Pons (tissue), 1 donor: Measurements from ENCODE around the gene FAM89B.
"Not testable (repeated sequence)": the region's sequence is repeated elsewhere in the genome, so short reads cannot be mapped to it uniquely, and the experiment has no call there.

Source experiments
- DNase-seq: peaks from one replicate; pipeline ENCODE4 v3.0.0-alpha.2; 2016; ENCODE audit warnings: low spot score

FAM89B gene

GRCh38 chr11:65572356-65573051 is at the start of gene FAM89B:
FAM89B (plus strand) TSS chr11:65572538; CDS start chr11:65572670, 132 bp downstream.
- DNase-seq = peak; percentile 84

DNA sequence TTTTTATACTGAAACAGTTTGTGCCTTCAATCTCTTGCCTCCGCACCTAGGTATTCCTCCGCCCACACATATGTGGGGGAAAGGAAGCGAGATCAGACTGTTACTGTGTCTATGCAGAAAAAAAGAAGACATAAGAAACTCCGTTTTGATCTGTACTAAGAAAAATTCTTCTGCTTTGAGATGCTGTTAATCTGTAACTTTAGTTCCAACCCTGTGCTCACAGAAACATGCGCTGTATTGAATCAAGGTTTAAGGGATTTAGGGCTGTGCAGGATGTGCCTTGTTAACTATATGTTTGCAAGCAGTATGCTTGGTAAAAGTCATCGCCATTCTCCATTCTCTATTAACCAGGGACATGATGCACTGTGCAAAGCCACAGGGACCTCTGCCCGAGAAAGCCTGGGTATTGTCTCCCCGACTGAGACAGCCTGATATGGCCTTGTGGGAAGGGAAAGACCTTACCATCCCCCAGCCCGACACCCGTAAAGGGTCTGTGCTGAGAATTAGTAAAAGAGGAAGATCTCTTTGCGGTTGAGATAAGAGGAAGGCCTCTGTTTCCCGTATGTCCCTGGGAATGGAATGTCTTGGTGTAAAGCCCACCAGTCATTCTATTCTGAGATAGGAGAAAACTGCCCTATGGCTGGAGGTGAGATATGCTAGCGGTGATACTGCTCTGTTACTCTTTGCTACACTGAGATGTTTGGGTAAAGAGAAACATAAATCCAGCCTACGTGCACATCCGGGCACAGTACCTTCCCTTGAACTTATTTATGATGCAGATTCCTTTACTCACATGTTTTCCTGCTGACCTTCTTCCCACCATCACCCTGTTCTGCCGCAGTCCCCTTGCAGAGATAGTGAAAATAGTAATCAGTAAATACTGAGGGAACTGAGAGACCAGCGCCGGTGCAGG is 49.4 kb upstream of the FAM89B start:
- DNase-seq = peak; percentile 56

GRCh38 chr11:65523631-65523968 is 48.7 kb upstream of the FAM89B start:
- not testable (repeated sequence) for DNase-seq

- DNase-seq = peak; percentile 60
Observed at GRCh38 chr11:65524014-65524740, 48.2 kb upstream of the FAM89B start.

DNA sequence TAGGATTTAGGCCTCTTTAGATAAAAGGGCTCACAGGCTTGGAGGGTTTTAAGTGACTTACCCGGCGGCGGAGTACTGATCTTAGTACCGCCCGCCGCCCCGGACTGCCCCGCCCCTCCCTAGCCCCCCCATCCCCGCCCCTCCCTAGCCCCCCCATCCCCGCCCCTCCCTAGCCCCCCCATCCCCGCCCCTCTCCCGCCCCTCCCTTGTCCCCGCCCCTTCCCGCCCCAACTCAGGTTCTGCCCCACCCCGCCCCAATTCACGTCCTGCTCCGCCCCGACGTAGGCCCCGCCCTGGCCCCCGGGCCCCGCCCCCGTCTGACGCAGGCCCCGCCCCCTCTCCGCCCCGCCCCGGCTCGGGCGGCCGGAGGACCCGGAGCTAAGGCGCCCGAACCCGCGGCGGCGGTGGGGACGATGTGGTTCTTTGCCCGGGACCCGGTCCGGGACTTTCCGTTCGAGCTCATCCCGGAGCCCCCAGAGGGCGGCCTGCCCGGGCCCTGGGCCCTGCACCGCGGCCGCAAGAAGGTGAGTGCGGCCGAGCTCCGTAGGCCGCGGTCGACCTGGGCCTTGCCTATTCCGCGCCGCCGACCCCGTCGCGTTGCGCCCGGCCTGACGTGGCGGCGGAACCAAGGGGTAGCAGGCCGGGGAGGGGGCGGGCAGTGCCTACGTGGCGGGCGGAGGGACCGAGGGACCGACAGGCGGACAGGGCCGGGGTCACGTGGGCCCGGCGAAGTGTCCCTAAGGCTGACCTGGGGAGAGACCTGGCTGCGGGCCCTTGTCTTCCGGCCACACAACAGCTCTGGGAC is 47.4 kb upstream of the FAM89B start, which contains the start of gene SCYL1:
TSS of gene SCYL1 (plus strand) at position 343 of the 805 bp plus-strand sequence. CDS start at position 414, 71 bp downstream.
- peak; percentile 67 for DNase-seq

- DNase-seq = no peak
Observed at GRCh38 chr11:65525546-65526480, 46.5 kb upstream of the FAM89B start.

DNA sequence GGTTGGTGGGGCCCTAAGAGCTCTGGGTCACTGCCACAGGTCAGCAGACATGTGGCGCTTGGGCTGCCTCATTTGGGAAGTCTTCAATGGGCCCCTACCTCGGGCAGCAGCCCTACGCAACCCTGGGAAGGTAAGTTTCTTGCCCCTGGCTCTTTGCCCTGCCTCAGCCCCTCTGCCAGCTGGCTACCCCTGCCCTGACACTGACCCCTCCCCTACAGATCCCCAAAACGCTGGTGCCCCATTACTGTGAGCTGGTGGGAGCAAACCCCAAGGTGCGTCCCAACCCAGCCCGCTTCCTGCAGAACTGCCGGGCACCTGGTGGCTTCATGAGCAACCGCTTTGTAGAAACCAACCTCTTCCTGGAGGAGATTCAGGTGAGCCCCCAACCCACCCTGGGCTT is 45.6 kb upstream of the FAM89B start:
- no peak for DNase-seq

DNA sequence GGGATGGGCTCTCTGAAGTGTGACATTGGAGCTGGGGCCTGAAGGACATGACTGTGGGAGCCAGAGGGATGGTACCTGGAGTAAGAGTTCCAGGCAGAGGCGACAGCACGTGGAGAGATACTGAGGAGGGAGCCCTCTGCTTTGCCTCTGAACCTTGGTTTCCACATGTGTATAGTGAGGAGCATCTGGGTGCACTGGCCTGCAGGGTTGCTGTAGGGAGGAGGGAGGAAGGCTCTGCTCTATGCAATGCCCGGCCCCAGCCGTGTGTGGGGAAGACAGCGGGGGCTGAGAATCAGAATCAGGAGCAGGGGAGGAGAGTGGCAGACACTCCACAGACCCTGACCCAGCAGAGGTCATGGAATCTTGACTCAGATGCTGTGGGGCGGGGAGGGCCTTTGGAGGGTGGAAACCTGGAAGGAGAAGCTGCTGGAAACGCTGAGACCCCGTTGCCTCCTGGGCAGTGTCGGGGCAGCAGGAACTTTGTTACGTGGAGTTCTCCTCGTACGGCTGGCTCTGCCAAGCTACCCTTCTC is 43.5 kb upstream of the FAM89B start:
- no peak for DNase-seq

DNA sequence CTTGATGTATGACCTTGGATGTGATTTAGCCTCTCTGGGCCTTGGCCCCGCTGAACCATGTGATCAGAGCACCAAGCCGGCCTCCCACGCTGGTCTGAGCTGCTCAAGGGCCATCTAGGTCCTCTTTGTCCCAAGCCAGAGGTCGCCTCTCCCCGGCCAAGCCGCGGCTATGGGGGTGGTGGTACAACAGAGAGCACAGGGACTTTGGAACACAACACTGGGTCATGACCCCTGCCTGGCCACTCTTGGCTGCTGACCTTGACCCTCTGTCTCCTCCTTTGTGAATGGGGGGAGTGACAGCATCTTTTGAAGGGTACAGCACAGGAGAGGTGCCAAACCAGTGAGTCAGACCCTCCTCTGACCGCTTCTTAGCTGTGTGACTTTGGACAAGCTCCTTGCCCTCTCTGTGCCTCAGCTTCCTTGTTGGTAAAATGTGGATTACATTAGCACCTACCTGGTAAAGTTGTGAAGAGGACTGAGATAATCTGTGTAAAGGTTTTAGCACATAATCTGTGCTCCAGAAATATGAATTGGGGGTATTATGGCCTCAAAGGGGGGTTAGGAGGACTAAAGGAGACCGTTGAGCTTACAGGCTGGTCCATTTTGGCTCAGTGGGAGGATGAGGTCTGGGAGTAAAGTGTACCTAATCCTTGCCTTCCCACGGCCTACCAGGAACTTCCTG is 42.7 kb upstream of the FAM89B start:
- DNase-seq = no peak

DNA sequence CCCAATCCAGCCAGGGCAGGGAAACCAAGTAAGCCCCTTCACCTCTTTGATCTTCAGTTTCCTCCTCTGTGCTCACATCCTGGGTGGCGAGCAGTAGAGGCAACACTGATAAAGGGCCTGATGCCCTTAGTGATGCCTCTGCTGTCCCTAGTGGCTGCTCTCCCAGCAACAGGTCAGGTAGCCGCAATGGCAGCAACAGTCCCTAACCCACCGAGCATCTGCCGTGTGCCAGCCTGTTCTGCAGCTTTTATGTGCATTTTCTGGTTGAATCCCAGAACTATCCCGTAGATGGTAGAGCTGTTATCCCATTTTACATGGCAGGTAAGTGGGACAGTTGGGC is 42.2 kb upstream of the FAM89B start:
- DNase-seq = no peak

GRCh38 chr11:65532388-65533064 is 39.8 kb upstream of the FAM89B start:
- no peak for DNase-seq

DNA sequence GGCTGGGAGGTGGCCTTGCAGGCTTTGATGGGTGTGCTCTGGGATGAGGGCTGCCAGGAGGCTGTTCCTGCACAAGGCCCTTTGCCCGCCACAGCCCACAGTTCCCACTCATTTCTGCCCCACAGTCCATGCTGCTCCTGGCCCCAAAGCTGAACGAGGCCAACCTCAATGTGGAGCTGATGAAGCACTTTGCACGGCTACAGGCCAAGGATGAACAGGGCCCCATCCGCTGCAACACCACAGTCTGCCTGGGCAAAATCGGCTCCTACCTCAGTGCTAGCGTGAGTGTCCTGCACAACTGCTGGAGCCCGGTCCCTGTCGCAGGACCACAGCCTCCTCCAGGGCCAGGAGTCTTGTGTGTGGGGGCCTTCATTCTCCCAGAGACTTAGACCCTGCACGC is 37.2 kb upstream of the FAM89B start:
- no peak for DNase-seq

DNA sequence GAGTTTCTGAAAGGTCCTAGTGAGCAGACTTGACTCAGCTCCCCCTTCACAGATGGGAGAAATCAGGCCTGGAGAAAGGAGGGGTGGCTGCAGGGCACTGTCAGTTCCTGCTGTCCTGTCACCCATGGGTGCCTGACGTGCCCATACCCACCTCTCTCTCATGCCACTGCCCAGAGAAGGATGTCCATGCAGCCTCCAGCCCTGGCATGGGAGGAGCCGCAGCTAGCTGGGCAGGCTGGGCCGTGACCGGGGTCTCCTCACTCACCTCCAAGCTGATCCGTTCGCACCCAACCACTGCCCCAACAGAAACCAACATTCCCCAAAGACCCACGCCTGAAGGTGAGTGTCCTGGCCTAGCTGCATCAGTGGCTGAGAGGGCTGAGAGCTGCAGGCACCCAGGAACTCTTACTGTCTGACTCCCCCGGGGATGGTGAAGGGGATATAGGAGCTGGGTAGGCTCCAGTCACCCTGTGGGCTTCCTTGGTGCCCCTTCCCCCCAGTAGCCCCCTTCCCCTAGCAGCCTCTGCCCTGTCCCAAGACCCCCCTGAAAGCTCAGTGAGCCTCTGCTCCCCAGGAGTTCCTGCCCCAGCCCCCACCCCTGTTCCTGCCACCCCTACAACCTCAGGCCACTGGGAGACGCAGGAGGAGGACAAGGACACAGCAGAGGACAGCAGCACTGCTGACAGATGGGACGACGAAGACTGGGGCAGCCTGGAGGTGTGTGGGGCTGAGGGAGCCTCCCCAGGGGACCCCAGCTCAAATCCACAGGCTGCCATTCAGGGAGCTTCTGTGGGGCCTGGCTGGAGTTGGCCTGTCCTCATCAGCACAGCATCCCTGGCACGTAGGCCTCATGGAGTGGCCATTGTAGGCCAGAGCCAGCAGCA is 35.7 kb upstream of the FAM89B start:
- no peak for DNase-seq

DNA sequence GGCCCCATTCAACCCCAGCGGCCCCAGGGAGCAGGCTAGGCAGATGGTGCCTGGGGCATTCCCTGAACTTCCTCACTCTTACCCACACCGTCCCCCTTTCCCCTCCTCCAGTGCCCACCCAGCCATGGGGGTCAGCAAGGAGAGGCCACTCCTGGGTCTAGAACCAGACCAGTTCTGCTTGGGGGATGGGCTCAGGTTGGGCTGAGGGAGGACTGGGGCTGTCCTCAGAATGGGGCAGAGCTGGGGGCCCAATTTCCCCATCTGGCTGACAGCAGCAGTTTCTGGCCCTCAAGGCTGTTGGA is 35.1 kb upstream of the FAM89B start:
- no peak for DNase-seq

DNA sequence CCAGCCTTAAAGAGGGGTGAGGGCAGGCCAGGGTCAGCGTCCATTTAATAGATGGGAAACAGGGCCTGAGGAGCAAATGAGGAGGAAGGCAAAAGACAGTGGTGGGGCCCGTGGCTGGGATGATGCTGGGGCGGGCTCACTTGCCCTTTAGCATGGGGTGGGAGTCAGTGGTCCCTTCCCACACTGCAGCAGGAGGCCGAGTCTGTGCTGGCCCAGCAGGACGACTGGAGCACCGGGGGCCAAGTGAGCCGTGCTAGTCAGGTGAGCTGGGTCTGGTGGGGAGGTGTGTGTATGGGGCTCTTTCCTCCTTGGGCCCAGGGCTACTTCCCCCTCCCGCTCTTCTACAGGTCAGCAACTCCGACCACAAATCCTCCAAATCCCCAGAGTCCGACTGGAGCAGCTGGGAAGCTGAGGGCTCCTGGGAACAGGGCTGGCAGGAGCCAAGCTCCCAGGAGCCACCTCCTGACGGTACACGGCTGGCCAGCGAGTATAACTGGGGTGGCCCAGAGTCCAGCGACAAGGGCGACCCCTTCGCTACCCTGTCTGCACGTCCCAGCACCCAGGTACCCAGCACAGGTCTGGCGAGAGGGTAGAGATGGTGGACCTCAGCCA is 34.6 kb upstream of the FAM89B start:
- no peak for DNase-seq

GRCh38 chr11:65538232-65538914 is 34.0 kb upstream of the FAM89B start:
- no peak for DNase-seq
